ENCODE data around the gene HLA-DQA1.
"Not testable (repeated sequence)": the region's sequence is repeated elsewhere in the genome, so short reads cannot be mapped to it uniquely, and the experiment has no call there.

The HLA-DQA1 gene

GRCh38 chr6:32657819-32658218 lies 20.6 kb downstream of the HLA-DQA1 start:
- DNase-seq (ENCODE audit: extremely low read depth in 1 of 2, low read depth in 1 of 2): not testable (repeated sequence)

- no peak for DNase-seq (ENCODE audit: extremely low read depth in 1 of 2, low read depth in 1 of 2)
Measured at GRCh38 chr6:32658268-32658897, 21.2 kb downstream of the HLA-DQA1 start.

- no peak for DNase-seq (ENCODE audit: extremely low read depth in 1 of 2, low read depth in 1 of 2)
Measured at GRCh38 chr6:32659856-32660595, 22.8 kb downstream of the HLA-DQA1 start.

GRCh38 chr6:32662099-32662498 lies 24.9 kb downstream of the HLA-DQA1 start:
- DNase-seq (ENCODE audit: extremely low read depth in 1 of 2, low read depth in 1 of 2): no peak

- no peak for DNase-seq (ENCODE audit: extremely low read depth in 1 of 2, low read depth in 1 of 2)
Measured at GRCh38 chr6:32662836-32663235, 25.6 kb downstream of the HLA-DQA1 start.

- DNase-seq (ENCODE audit: extremely low read depth in 1 of 2, low read depth in 1 of 2): no peak
Measured at GRCh38 chr6:32664354-32664753, 27.1 kb downstream of the HLA-DQA1 start.

- peak in 1 of 2 donors; percentile 20 for DNase-seq (ENCODE audit: extremely low read depth in 1 of 2, low read depth in 1 of 2)
Measured at GRCh38 chr6:32664827-32665362, 27.7 kb downstream of the HLA-DQA1 start.

GRCh38 chr6:32665661-32666060 lies 28.5 kb downstream of the HLA-DQA1 start:
- no peak for DNase-seq (ENCODE audit: extremely low read depth in 1 of 2, low read depth in 1 of 2)

- peak in 1 of 2 donors; percentile 22 for DNase-seq (ENCODE audit: extremely low read depth in 1 of 2, low read depth in 1 of 2)
Measured at GRCh38 chr6:32666420-32667300, 29.5 kb downstream of the HLA-DQA1 start, which contains the start of gene HLA-DQB1. TSS of gene HLA-DQB1 (minus strand) at chr6:32666657. CDS start at chr6:32666607, 50 bp downstream.

- DNase-seq (ENCODE audit: extremely low read depth in 1 of 2, low read depth in 1 of 2): no peak
Measured at GRCh38 chr6:32668226-32668747, 31.1 kb downstream of the HLA-DQA1 start.

- no peak for DNase-seq (ENCODE audit: extremely low read depth in 1 of 2, low read depth in 1 of 2)
Measured at GRCh38 chr6:32669240-32669639, 32.0 kb downstream of the HLA-DQA1 start.

GRCh38 chr6:32669893-32670292 lies 32.7 kb downstream of the HLA-DQA1 start:
- DNase-seq (ENCODE audit: extremely low read depth in 1 of 2, low read depth in 1 of 2): no peak

GRCh38 chr6:32671908-32672307 lies 34.7 kb downstream of the HLA-DQA1 start:
- not testable (repeated sequence) for DNase-seq (ENCODE audit: extremely low read depth in 1 of 2, low read depth in 1 of 2)

GRCh38 chr6:32674123-32674522 lies 36.9 kb downstream of the HLA-DQA1 start:
- not testable (repeated sequence) for DNase-seq (ENCODE audit: extremely low read depth in 1 of 2, low read depth in 1 of 2)

- no peak for DNase-seq (ENCODE audit: extremely low read depth in 1 of 2, low read depth in 1 of 2)
Measured at GRCh38 chr6:32679492-32679891, 42.3 kb downstream of the HLA-DQA1 start.

- DNase-seq (ENCODE audit: extremely low read depth in 1 of 2, low read depth in 1 of 2): no peak
Measured at GRCh38 chr6:32680055-32680454, 42.8 kb downstream of the HLA-DQA1 start.

GRCh38 chr6:32684246-32684645 lies 47.0 kb downstream of the HLA-DQA1 start:
- DNase-seq (ENCODE audit: extremely low read depth in 1 of 2, low read depth in 1 of 2): no peak

GRCh38 chr6:32685603-32686002 lies 48.4 kb downstream of the HLA-DQA1 start:
- no peak for DNase-seq (ENCODE audit: extremely low read depth in 1 of 2, low read depth in 1 of 2)

GRCh38 chr6:32689531-32690501 lies 52.6 kb downstream of the HLA-DQA1 start:
- DNase-seq (ENCODE audit: extremely low read depth in 1 of 2, low read depth in 1 of 2): no peak

- DNase-seq (ENCODE audit: extremely low read depth in 1 of 2, low read depth in 1 of 2): no peak
Measured at GRCh38 chr6:32692019-32692418, 54.8 kb downstream of the HLA-DQA1 start.
